ENCODE data around the gene POFUT2.
"Not testable (repeated sequence)": the region's sequence is repeated elsewhere in the genome, so short reads cannot be mapped to it uniquely, and the experiment has no call there.

POFUT2 gene

DNA sequence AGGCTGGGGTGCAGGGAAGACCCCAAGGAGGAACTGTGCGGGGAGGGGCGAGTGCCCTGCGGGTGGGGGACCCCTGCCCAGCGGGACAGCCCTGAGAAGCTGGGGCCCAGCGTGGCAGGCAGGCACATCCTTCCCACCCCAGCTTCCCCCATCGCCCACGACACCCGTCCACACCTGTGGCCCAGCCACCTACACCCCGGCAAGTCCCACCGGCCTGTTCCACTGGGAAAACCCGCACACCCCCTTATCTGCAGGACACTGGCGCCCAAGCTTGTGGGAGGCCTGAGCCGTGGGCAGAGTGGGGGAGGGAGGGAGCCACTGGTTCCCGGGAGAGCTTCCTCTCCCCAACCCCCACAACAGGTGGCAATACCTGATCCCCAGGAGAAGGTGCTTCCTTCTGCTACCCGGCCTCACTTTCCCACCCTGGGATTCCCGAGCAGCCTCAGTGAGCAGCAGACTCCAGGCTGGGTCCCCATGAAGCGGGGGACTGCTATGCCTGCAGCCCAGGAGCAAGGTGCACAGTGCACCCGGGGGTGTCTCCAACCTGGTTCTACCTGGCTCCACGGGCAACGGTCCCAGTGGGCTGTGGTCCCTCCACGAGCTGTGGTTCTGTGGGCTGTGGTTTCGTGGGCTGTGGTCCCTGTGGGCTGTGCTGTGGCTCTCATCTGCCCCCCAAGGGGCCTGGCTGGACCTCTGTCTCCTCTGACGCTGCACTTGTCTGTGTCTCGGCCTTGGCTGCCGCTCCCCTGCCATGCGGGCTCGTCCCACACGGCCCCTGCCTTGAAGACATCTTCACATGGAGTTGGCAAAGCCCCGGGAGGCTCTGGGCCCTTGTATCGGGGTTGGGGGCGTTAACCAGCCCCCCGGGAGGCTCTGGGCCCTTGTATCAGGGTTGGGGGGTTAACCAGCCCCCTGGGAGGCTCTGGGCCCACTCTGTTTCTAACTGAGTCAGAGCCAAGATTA, 37.8 kb upstream of the POFUT2 start:
- no peak for DNase-seq

DNA sequence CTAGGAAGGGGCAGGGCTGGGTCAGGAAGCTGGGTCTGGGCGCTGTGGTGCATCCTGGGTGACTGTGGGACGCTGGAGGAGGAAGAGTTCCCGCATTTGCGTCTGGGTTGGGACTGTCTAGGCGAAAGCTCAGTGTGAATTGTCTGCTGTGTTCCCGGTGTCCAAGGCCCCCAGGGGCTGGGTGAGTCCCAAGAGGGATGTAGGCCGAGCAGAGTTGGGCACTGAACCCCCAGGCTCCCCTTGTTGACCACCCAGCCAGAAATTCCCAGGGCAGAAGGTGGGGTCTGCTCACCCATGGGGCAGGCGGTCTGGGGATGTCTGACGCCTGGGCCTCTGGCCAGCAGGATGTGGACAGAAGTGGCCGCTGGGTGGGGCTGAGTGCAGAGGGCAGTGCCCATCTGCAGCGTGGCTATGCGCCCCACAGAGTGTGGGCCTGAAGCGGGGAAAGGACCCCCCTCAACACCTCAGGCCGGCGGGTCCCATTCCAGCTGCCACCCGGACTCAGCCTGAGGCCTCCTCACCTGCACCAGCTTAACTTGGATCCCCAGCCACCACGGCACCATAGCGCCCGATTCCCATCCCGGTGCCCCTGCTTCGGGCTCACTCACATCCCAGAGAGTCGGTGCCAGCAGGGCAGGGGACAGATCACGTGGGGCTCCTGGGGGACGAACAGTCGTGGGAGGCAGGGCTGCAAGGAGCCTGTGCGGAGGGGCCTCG, 37.0 kb upstream of the POFUT2 start:
- no peak for DNase-seq

DNA sequence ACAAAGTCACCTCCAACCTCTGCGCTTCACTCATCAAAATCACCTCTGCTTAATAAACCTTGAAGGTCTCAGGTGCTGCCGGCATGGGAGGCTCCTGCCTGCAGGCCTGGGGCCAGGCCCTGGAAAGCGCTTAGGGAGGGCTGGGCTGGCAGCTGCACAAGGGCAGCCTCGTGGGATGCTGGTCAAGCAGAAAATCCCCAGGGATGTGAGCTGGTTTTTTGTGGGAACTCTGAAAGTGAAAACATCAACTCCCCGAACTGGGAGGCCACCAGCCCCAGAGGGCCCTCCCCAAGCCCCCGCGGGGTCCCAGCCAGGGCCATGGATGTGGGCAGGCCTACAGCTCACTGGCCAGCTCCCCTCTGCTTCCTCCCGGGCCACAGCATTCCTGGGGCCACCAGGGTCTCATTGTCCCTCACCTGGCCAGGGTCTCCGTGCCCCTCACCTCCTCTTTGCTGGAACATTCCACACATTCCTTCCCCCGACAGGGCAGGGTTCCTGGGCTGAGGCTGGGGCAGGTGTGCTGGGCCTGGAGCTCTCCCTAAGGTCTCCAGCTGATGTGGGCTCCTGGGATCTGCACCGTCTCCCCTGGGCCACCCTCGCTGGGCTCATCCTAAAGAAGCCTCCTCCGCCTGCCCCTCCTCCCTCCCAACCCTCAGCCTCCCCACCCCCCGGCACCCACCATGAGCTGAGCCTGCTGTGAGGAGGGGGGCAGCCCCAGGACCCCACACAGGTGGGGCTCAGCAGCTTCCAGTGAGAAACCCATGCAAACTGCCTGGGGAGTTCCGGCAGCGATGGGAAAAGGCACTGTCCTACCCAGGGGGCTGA, 36.0 kb upstream of the POFUT2 start:
- no peak for DNase-seq

DNA sequence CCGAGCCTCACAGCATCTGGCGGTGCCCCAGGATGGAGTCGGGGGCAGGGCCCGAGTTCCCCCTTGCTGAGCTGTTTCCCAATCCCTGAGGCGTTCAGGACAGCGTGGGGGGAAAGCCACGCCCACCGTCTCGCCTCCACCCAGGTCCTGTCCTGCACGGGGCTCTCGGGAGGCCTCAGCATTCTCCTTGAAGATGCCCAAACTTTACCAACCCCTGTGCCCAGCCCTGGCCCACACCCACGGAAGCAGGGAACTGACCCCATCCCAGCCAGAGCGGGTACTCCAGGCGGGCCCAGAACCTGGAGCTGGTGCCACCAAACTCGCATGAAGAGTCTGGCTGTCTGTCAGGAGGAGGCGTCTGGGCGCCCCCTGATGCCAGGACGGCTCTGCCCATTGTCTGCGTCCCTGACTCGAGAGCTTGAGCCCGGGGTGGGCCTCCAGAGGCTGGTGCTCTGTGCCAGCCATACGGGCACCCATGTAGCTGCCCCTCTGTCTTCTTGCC, 35.3 kb upstream of the POFUT2 start:
- no peak for DNase-seq

DNA sequence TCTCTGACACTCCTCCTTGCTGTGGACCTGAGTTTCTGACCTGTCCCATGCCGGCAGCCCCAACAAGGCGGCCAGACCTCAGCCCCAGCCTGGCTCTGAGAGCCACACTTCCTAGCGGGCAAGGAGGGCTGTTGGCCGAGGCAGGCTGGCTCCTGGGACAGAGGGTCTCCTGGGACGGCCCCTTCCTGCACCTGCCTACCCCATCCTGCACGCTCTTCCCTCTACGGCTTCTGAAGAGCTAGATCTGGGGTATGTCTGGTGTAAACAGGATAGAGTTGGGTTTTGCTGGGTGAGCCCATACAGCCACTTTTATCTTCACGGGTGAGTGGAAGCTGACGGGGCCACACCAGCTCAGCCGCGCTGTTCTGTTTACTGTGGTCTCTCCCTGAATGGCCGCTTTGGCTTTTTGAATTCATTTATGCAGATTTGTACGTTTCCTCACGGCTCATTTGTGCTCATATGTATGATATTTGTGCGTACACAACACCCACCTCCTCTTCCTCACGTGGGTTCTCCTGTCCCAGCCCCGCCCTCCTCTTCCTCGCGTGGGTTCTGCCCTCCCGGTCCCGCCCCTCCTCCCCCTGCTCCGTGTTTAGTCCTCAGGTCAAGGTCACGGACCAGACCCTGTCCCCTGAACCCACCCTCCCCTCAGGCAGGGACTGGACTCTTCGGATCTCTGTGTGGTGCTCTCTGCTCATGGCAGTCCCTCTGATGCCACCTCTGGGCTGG, 34.7 kb upstream of the POFUT2 start:
- DNase-seq: no peak

DNA sequence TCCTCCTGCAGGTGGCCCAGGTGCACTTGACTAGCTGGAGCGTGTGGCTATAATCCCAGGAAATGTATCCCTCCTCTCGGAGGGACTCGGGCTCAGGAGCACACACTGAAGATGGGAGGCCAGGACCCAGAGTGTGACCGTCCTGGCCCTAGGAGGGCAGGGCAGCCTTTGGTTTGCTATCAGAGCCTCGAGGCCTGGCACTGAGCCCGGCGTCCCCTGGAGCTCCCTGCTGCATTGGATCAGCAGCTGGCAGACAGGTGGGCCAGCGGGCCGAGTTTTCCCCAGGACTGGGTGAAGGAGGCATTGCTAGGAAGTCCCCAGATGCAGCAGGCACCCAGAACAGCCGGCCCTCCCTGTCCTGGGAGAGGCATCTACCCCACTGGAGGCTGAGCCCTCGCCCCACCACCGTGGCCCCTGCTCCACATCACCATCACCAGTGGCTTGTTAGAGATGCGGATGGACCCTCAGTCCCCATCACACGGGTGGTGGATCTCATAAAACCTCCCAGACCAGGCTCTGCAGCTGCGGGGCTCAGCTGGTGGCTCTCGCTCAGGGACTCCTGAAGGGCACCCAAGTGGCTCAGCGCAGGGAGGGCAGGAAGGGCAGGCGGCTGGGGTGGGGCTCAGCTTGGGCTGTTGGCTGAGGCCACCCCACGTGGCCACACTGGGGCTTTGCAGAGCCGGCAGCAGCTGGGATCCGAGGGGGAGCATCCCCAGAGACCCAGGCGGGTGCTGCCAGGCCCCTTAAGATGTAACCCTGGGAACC, 32.7 kb upstream of the POFUT2 start:
- DNase-seq: no peak

DNA sequence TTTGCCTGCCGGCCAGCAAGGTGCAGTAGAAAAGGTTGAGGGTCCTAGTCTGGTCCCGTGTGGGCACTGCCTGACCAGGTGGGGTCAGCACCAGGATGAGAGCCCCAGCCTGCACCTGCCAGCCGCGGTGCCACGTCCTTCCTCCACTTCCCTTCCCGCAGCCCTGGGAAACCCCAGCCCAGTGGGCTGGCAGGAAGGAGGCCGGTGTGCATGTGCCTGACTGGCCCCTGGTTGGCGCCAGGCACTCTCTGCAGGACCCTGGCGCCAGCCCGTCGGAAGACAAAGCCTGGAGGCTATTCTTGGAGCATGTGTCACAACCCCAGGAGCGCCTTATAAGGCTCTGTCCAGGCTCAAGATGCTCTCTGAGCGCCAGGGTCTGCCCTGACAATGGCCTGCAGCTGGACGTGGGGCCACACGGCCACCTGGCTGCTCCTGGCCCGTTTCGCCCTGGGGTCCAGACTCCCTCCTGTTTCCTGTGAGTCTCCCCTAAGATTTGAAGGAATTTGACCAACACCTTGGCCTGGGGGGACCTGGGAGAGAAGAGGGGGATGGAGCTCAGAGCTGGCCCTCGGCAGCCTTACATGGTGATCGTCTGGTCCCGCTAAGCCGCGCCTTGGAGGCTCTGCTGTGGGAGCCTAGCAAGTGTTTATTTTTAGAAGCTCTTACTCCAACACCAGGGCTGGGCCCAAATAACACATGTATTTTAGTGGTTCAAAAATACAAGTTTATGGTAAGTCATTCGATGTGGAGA, 31.9 kb upstream of the POFUT2 start:
- DNase-seq: no peak

DNA sequence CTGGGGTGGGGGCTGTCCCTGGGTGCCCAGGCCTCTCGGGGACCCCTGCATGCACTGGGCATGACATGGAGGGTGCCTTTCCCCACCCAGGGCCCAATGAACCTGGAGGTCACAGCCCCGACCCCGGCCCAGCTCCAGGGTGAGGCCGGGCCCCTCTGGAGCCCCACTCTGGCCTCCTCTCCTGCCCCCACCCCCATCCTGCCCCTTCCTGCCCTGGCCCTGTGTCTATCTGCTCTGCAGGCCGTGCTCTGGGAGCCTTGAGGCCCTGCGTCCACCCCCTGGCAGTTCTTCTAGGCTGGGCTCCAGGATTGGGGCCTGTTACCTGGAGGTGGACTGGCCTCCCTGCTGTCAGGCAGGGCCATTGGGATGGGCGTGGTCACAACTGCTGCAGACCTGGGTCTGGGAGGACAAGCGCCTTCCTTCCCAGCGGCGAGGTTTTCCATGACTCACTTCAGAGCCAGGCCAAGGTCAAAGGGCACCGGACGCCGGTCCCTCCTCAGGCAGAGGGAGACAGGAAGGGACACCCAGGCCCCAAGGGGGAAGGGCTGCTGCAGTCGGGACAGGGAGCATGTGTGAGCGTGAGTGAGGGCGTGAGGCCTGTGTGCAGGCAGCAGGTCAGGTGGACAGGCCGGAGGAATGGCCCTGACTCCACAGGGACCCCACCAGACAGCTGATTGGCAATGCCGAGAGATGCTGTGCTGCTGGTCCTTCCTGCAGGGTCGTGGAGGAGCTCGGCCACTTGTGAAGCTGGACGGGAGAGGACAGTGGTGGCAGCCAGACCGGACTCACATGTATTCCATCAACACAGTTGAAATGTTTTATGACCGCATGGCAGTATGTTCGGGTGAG, 31.1 kb upstream of the POFUT2 start:
- no peak for DNase-seq

DNA sequence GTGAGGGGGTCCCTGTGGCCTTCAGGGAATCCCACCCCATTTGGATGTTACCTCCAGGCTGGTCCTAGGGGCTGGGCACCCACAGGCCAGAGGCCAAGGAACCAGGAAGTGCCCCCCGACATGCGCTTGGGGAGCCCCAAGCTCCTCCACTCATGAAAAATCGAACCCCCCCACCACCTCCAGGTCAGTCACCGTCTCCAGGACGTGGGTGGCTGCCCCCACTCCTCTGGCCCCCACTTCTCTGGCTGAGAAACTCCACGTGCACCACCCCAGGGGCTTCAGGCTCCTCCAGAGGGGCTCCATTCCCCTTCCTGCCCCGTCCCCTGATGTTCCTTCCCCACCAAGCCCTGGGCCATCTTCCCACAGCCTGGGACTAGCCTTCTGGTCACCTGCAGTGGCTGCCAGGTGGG, 30.5 kb upstream of the POFUT2 start:
- no peak for DNase-seq

DNA sequence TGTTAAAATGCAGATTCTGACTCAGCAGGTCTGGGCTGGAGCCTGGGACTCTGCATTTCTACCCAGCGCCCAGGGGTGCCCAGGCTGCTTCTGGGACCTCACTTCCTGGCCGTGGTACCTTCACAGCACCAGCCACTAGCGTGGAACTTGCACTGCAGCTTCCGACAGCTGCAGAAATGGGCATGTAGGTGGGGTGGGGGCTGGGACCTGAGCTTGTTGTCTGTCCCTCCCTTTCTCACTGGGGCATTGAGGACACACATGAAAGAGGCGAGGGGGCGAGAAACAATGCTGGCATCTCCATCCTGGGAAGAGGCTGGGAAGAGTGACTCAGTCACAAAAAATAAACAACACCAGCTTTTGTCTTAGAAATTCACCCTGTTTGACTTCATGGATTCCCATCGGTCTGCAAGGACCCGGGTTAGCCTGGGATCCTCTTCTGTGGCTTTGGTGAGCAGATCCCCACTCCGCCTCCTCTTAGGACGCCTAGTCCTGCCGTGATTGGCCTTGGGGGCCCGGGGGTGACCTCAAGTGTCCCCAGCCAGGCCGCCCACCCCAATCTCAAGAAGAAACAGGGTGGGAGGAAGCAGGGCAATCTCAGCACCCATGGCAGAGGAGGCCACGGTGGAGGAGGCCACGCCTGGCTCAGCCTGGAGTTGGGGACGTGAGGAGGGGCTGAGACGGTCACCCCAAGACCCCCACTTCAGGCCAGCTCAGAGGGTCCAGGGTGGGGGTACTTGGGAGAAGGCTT, 29.9 kb upstream of the POFUT2 start:
- DNase-seq: no peak

DNA sequence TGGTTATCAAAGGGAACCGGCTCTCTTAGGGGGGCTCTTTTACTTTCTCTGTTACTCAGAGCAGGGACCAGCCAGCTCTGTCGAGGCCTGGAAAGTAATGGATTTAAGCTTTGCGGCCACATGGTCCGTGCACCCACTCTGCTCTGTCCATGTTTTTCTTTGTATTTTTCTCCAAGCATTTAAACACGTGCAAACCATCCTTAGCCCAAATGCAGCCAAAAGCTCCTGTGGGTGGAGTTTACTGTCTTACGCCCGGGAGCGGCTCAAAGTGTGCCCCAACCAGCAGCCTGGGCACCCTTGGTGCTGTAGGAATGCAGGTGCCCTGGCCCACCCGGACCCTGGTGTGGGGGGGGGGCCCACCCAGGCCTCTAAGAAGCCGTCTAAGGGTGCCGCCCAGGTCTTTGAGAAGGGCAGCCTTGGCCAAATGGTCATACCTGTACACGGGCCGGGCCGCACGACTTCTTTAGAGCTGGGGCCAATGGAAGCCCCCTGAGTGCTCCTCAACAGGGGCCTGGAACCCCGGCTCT, 29.2 kb upstream of the POFUT2 start:
- no peak for DNase-seq

DNA sequence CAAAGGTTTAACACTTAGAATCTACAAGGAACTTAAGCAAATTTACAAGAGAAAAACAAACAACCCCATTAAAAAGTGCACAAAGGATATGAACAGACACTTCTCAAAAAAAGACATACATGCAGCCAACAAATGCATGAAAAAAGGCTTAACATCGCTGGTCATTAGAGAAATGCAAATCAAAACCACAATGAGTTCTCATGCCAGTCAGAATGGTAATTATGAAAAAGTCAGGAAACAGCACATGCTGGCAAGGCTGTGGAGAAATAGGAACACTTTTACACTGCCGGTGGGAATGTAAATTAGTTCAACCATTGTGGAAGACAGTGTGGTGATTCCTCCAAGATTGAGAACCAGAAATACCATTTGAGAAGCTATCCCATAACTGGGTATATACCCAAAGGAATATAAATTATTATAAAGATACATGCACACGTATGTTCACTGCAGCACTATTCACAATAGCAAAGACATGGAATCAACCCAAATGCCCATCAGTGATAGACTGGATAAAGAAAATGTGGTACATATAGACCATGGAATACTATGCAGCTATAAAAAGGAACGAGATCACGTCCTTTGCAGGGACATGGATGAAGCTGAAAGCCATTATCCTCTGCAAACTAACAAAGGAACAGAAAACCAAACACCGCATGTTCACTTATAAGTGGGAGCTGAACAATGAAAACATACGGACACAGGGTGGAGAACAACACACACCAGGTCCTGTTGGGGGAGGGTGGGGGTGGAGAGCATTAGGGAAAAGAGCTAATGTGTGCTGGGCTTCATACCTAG, 28.2 kb upstream of the POFUT2 start:
- not testable (repeated sequence) for DNase-seq

DNA sequence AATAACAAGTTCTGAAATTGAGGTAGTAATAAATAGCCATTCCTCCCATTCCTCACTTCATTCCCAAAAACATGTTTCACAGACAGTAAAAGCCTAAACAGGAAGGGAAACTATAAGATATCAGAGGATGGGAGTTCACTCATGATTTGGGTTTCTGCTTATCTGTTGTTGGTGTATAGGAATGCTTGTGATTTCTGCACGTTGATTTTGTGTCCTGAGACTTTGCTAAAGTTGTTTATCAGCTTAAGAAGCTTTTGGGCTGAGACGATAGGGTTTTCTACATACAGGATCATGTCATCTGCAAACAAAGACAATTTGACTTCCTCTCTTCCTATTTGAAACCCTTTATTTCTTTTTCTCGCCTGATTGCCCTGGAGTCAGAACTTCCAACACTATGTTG, 26.0 kb upstream of the POFUT2 start:
- DNase-seq: no peak

DNA sequence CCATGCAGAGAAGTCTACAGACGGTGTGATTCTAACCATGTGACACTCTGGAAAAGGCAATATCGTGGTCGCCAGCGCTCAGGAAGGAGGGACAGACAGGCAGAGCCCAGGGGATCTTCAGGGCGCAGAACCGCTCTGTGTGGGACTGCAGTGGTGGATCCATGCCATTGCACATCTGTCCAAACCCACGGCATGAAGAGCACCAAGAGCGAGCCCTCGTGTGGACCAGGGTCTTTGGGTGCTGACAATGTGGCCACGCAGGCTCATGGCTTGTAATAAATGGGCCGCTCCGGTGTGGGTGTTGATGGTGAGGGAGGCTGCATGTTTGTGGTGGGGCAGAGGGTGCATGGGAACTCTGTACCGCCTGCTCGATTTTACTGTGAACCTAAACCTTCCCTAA, 25.3 kb upstream of the POFUT2 start:
- no peak for DNase-seq

DNA sequence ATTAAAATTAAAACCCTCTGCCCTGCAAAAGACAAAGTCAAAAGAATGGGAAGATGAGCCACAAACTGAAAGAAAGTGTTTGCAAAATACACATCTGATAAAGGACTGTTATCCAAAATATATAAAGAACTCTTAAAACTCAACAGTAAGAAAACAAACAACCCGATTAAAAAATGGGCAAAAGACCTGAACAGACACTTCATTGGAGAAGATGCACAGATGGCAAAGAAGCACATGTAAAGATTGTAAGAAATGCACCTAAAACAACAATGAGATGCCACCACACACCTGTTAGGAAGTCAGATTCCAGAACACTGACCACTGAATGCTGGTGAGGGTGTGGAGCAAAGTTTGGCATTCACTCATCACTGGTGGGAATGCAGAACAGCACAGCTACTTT, 24.6 kb upstream of the POFUT2 start:
- DNase-seq: no peak

DNA sequence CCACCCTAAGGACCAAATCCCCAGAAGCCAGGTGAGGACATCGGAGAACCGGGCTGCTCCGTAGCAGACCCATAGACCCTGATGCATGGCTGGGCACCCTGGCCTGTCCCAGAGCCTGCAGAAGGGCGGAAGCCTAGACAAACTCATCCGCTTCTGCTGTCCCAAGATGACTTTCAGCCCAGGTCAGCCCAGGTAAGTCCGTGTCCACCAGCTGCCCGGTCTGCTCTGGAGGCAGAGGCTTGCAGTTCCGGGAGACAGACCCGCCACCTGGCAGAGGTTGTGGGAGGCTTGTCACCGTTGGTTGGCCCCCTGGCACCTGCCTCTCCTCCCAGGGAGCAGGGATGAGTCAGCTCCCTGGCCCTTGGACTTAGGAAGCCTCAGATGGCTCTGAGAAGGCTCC, 22.8 kb upstream of the POFUT2 start:
- no peak for DNase-seq

DNA sequence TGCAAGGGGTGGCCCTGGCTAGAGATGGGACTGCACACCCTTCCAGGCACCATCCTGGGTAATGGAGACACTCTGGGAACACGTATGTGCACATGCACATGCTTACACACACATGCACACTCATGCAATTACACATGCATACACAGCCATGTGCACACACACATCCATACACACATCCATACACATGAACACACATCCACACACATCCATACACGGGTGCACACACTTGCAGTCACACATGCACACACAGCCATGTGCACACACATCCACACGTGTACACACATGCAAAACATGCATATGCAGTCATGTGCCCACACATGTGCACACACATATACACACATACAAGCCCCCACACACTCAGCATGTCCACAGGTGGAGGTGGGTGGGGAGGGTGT, 22.3 kb upstream of the POFUT2 start:
- no peak for DNase-seq
